ENCODE data around the gene SCUBE3. TPM values are rescaled to one million over a fixed set of nuclear protein-coding genes. Genes with fewer than 3 reads are reported as not detected.

The SCUBE3 gene
- total RNA-seq, 2 donors from 2014 or later, result 0.09 to 0.67 TPM

DNA sequence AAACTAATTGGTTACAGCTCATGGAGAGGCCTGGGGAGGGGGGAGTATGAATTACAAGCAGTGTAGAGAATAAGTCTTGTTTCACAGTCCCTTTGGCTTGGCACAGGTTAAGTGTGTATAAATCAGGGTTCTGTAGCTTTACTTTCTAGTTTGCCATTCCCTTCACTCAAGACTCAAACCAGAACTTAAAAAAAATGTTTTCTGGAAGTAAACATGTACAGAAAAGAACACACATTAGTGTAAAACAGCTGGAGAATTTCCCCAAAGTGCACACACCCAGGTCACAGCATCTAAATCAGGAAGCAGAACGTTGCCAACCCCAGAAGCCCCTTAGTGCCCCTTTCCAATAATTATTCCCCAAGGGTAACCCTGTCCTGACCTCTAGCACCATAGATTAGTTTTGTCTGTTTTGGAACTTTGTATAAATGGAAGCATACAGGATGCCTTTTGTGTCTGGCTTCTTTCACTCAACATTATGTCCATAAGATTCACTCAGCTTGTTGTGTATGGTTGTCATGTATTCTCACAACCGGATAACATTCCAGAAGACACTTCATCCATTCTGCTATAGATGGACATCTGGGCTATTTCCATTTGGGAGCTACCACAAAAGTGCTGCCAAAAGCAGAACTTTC, 33.7 kb upstream of the SCUBE3 start:
- DNase-seq, result no peak
- intact Hi-C loops (cut with DNase I, micrococcal nuclease), result no loop called here
- no peak for ATAC-seq

DNA sequence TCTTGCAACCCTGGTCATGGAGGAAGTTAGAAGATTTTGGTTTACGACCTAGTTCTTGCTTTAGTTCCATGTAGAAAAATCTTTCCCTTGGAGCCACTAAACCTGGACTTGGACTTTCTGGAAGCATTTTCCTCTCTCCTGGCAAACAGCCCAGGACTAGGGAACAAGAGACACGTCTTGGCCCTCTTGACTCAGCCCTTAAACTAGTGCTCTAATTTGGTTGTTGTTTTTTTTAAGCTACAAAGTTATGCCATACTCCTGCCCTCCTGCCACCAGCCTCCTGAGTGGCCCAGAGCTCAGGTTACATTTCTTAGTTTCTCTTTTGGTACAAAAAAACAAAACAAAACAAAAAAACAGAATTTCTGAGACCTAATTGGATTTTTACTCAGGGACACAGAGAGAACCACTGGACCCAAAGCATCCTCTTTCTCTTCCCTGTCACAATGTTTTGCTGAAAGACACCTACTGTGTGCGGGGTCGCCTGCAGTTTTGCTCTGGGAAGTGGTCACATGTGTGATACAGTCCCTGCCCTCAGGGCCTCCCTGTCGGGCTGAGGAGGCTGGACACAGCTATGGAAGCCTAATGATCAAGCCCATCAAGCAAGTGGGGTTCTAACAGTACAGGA, 32.3 kb upstream of the SCUBE3 start:
- ATAC-seq (no peak), DNase-seq (no peak)
- intact Hi-C loops (cut with DNase I, micrococcal nuclease), result no loop called here

DNA sequence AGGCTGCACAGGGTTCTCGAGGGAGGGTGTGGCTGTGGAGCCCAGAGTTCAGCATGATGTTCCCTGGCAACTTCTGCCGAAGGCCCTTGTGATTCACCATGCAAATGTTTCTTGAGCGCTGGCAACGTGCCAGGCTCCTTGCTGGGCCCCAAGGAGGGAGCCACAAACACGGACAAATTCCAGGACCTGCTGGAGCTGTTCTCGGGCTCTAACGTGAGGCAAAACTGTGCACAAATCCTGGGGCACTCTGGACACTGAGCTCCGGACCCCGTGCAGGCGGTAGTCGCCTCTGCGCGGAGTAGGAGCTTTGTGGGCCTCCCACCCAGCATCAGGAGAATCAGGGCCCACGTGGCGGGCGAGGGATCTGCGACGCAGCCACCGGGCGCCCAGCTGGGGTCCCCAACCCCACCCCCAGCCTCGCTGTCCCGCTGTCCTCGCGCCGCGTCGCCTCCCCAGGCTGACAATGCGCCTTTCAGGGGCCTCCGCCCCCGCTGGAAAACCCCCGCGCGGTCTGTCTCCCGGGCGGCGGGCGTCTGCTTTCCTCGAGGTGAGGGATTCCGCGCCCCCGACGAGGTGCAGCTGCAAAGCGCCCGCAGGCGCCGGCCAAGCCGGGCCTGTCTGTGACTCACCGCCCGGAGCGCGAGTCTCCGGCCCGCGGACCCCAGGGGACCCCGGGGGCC, 31.7 kb upstream of the SCUBE3 start:
- intact Hi-C loops (cut with DNase I, micrococcal nuclease), result no loop called here
- peak; percentile 91 for ATAC-seq

DNA sequence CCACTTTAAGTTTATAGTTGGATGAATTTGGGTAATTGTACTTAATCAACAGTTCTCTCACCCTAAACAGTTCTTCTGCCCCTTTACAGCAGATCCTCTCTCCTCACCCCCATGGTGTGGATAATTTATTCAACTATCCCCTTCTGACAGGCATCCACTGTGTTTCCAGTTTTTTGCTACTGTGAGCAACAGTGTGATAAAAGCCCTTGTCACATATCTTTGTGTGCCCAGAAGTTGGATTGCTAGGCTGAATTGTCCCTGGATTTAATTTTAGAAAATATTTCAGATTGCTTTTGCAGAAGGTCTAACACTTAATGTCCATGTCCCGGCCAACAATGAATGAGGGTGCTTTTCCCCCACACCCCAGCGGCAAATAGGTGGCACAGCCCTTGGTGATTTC, 30.5 kb upstream of the SCUBE3 start:
- intact Hi-C loops (cut with DNase I, micrococcal nuclease), result no loop called here
- ATAC-seq, result no peak

More for the DNA sequence above, 31.7 kb upstream of the SCUBE3 start:
- peak; percentile 54 to 70 for DNase-seq

DNA sequence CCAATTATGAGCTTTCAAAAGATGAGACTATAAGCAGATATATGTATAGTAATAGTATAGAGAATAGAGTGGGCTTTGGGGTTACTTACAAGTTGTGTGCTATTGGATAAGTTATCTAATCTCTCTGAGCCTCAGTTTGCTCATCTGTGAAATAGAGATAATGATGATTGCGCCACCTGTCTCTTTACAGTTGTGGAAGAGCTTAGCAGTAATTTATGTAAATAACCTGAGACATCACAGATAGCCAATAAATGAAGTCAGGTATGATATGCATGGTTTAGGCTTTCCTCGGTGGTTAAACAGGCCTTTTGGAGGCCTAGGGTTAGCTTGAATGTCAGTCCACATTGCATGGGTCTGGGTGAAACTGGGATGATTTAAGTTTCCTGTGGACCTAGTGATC, 29.8 kb upstream of the SCUBE3 start:
- intact Hi-C loops (cut with DNase I, micrococcal nuclease), result no loop called here
- DNase-seq (no peak), ATAC-seq (no peak)

More for the DNA sequence above, 30.5 kb upstream of the SCUBE3 start:
- no peak for DNase-seq

DNA sequence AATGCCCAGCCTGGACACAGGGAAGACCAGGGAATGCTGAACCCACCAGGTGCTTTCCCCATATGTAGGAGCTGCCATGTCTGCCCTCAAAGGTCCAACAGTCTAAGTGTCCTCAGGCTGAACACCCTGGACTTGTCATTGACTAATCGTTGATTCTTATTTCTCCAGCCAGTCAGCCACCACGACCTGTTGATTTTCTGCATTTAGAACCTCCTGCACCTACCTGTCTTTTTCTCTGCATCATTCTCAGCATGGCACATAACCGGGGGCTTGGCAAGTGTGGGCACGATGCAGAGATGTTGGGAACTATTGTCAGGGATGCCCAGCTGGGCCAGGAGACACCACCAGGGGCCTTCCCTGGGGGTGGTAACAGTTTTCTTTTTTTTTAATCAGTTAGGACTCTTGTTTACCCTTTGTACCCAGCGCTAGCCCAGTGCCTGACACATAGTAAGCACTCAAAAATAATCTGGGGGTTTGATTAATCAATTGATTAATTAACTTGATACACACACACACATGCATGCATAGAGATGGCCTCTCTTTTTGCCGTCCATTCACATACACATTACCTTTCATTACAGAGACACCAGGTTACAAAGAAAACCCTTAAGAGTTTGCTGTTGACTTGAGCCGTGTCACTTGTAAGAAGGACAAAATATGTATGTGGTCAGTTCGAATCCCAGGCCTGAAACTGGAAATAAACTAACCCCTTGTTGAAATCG, 29.0 kb upstream of the SCUBE3 start:
- DNase-seq (no peak), ATAC-seq (no peak)
- intact Hi-C loops (cut with DNase I, micrococcal nuclease), result no loop called here

DNA sequence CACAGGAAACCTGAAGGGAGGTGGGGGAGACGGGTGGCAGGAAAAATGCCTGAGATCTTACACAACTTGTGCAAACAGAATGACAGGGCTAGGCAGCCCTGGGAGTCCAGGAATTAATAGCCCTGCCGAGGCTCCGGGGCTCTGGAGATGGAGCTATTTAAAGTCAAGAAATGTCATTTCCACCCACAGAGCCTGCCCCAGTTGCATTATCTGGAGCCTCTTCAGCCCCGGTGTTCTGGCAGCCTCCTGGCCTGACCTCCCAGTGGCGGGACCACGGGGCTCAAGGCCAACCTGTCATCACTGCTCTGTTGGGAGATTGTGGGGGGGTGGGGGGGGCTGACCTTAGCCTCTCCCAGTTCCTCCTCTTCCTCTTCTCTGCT, 28.5 kb upstream of the SCUBE3 start:
- ATAC-seq (no peak), DNase-seq (no peak)
- intact Hi-C loops (cut with DNase I, micrococcal nuclease), result no loop called here

DNA sequence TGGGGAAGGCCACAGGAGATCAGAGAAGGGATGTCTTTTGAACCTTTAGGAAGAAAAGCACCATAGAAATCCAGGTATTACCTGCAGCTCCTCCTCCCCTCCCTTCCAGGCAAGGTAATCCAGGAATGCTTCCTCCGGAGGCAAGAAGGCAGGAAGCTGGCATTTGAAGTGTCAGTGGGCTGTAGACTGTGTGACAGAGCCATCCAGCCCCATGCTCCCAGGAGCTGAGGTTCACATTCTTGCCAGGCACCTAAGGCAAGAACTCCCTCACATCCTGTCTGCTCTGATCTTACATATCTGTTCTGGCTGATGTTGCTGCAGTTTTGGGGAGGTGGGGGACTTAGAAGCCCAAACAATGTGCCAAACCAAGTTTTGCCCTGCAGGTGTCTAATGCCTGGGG, 27.8 kb upstream of the SCUBE3 start:
- ATAC-seq, result no peak
- intact Hi-C loops (cut with DNase I, micrococcal nuclease), result no loop called here
- no peak for DNase-seq

DNA sequence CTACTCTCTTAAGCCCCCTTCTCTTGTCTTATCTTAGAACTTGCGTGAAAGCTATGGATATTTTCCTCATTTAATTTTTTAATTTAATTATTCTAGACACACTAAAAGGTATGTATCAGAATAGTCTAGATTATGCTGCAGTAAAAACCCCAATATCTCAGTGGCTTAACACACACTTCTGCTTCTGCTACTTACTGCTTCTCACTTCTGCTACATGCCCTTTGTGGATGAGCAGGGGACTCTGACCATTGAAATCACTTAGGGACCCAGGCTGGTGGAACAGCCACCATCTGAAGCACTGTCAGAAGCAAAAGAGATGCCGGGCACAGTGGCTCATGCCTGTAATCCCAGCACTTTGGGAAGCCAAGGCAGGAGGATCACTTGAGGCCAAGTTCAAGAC, 27.2 kb upstream of the SCUBE3 start:
- ATAC-seq (no peak), DNase-seq (no peak)
- intact Hi-C loops (cut with DNase I, micrococcal nuclease), result no loop called here

DNA sequence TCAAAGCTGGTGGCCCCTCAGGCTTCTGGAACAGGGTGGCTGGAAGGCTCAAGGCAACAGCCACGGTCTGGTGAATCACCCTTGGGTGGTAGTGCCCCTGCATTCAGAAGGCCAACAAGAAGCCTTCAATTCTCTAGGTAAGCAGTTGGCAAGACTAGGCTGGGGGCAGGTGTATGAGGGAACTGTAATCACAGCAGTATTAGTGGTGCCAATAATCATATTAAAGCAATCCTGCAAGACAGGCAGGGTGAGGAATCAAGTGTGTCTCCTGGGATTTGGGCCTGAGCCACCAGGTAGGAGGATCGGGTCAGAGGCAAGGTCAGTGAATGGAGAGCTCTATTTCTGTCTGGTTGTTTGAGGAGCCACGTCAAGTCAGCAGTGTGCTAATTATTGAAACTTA, 24.9 kb upstream of the SCUBE3 start:
- intact Hi-C loops (cut with DNase I, micrococcal nuclease), result no loop called here
- DNase-seq (no peak), ATAC-seq (no peak)

DNA sequence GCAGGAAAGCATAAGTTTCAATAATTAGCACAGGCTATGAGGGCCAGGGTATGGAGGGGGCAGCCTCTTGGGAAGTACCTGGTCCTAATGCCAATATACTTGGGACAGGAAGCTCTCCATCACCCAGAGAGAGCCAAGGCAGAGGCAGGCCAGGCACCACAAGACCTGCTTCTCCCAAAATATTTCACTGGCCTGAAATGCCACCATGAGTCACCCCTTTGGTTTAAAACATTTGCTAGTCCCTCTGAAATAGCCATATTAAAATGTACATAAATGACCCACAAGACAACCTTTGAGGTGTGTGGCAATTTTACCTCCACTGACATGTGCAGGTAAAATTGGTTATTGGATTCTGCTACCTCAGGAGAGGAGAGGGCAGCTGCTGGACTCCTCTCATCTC, 23.4 kb upstream of the SCUBE3 start:
- intact Hi-C loops (cut with DNase I, micrococcal nuclease), result no loop called here
- no peak for DNase-seq
- ATAC-seq, result no peak

DNA sequence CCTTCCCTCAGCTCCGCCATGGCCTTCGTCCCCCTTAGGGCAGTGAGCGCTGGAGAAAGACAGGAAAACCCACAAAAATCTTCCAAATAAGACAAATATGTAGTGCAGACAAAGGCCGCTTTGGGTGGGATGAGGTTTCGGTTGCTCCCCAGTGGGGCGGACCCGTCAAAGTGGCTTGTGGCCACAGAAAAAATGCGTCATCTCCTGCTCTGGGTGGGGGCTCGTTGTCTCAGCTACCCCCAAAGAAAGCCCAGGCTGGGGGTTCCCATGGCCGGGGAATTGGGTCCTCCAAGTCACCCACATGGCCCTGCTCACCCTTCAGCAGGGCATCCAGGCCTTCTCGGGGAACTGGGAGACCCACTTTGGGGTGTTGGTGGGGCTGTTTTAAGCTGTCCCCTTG, 21.9 kb upstream of the SCUBE3 start:
- ATAC-seq (no peak), DNase-seq (no peak)
- intact Hi-C loops (cut with DNase I, micrococcal nuclease), result no loop called here

DNA sequence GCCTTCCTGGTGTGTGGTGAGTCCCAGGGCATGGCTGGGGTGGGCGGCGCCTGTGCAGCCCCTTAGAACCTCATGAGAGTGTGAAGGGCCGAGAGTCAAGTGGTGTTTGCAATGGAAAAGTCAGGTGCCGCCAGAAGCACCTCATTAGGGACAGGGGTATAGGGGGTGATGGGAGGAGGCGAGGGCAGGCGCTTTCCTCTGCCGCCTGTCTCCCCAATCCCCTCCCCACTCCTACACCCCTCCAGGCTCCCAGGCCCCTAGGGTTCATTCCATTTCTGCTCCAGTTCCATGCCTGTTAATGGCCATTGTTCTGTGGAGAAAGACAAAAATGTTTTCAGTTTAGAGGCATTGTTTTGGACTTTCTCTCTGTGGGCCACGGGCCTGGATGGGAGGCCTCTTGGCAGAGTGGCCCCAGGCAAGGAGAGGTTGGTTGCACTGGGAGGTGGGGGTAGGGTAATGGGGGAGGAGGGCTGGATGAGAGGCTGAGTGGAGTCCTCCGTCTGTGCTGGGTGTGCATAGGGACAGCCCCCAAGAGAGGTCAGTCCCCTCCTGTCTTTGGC, 21.4 kb upstream of the SCUBE3 start:
- intact Hi-C loops (cut with DNase I, micrococcal nuclease), result no loop called here
- DNase-seq (no peak), ATAC-seq (no peak)

DNA sequence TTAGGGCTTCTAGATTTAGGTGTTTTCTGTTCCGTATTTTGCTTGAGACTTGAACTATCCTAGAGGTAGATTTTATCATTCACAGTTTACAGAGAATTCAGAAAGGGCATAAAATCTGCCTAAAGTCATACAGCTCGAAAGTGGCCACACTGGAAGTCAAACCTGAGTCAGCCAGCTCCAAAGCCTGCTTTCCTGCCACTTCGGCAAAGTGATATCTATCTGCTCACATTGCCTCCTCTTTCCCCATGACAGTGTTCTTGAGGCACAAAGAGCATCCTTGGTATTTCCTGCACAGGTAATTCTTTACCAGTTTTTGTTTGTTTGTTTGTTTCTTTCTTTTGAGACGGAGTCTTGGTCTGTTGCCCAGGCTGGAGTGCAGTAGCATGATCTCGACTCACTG, 19.4 kb upstream of the SCUBE3 start:
- ATAC-seq (no peak), DNase-seq (no peak)
- intact Hi-C loops (cut with DNase I, micrococcal nuclease), result no loop called here

DNA sequence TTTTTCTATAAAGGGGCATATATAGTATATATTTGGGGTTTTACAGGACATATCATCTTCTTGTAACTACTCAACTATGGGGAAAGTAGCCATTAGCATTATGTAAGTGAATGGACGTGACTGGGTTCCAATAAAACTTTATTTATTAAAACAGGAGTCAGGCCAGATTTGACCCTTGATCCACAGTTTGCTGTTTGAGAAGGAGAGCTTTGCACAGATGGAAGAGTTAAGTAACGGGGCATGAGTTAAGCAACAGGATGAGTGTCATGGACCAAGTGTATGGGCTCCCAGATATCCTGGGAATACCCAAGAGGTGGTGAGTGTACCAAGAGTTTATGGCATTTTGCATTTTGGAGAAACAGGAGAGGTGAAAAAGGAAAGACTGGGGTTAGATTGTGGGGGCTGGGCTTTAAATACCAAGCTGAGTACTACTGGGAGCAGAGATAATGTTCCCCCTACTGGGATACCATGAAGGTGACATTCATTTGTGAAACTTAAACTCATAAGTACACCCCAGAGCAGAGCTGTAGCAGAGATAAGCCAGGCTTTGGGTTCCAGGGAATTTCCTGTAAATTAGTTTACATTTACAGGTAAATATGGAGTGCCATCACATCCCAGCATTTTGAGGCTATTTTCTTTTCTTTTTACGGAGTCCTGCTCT, 18.5 kb upstream of the SCUBE3 start:
- DNase-seq (no peak), ATAC-seq (no peak)
- intact Hi-C loops (cut with DNase I, micrococcal nuclease), result no loop called here

DNA sequence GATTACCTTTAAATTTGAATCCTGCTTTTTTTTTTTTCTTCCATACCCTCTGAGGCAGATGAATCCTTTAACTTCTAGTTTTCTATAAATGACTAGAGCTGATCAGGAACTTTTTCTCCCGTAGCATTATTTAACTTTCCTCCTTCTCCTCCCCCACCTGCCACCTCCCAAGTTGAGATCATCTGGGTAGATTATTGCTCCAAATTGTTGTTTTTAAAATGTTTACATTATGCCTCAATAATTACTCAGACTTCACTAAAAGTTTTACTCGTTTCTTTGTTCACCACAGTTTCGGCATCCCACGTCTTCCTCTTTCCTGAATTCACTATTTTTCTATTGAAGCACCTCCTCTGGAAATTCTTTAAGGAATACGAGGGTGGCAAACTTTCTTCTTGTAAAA, 16.6 kb upstream of the SCUBE3 start:
- DNase-seq (no peak), ATAC-seq (no peak)
- intact Hi-C loops (cut with DNase I, micrococcal nuclease), result no loop called here

DNA sequence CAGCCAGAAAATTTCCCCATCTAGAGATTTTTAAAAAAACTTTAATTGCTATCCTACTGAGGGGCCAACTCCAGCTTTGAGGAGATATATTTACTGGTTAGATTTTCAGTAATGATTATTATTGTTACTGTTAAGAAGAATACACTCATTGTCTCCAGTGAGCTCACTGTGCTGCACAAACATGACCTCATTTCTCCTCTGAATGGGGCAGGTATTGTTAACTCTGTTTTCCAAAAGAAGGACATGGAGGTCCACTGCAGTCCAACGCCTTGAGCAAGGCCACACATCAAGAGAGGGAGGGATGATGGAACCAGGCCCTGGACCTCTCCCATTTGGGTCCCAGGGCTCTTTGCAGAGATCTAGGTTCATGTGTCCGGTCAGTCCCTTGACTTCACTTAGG, 13.9 kb upstream of the SCUBE3 start:
- ATAC-seq (no peak), DNase-seq (no peak)
- intact Hi-C loops (cut with DNase I, micrococcal nuclease), result no loop called here

DNA sequence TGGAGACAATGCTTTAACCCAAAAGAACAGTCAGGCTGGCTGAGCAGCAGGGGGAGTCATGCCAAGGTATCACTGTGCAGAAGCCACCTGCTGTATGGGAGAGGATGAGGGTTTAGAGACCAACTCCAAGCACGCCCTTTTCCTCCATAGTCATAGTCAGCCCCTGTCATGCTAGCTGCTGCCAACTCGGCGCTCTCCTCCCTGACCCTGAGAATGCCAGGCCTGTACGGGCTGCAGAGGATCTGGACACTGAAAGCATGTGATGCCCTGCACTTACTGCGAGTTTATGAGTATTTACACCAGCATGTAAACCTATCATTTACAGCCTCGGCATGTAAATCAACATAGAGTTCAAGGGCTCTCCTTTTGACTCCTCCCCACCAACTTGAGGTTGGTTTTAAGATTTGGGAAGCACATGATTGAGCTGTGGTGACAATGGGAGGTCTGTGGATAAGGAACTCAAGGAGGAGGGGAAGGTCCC, 11.7 kb upstream of the SCUBE3 start:
- ATAC-seq (peak; percentile 83), DNase-seq (peak in 1 of 2 donors; percentile 39)
- intact Hi-C loops (cut with DNase I, micrococcal nuclease), result no loop called here

DNA sequence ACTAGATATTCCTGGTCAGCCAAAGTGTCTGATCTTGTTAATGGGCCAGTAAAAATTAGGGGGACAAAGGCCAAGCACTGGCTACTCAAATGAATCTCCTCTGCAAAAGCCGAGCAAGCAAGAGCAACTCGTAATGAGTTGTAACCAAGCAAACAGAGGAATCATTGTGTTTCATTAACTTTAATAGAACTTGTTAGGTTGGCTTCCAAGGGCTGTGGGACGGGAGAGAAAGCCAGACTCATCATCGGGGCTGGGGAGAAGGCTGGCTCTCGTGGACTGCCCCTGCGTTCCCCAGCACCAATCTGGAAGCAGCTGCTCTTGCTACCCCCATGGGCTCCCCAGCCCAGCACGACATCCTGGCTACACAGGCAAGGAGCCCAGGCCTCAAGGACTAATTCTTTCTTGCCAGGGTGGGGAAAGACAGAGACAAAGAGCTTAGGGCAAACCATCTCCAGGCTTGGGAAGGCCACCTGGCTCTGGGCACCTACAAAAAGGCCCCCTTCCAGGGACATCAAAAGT, 10.5 kb upstream of the SCUBE3 start:
- no peak for ATAC-seq
- intact Hi-C loops (cut with DNase I, micrococcal nuclease), result no loop called here
- no peak for DNase-seq

All from left colon (tissue), 2 donors.